GM21381 (cell line): Measurements from ENCODE around the gene LCNL1.

Experiments
- ATAC-seq: cut with Tn5 transposase; IDR thresholded peaks from one replicate; pipeline ENCODE4 v1.9.1; 2021; ENCODE audit warnings: mild to moderate bottlenecking, moderate library complexity; ENCODE audit not compliant: unreplicated experiment

LCNL1 gene

DNA sequence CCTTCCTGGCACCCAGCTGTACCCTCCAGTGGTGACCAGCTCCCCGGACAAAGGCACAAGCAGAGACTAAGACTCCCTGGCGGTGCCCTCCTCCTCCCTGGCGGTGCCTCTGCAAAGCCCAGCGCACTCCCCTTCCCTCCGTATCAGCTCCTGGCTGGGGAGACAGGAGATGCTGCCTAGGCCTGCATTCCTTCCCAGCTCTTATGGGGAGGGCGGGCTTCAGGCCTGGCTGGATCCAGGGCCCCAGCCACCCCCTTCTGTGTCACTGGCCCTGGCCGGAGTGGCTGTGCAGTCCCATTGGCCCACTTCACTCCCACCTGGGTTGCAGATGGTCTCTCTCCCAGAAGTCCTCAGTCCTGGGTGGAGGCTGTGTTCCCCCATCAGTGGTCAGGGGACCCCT, 24.3 kb upstream of the LCNL1 start:
- no peak for ATAC-seq

DNA sequence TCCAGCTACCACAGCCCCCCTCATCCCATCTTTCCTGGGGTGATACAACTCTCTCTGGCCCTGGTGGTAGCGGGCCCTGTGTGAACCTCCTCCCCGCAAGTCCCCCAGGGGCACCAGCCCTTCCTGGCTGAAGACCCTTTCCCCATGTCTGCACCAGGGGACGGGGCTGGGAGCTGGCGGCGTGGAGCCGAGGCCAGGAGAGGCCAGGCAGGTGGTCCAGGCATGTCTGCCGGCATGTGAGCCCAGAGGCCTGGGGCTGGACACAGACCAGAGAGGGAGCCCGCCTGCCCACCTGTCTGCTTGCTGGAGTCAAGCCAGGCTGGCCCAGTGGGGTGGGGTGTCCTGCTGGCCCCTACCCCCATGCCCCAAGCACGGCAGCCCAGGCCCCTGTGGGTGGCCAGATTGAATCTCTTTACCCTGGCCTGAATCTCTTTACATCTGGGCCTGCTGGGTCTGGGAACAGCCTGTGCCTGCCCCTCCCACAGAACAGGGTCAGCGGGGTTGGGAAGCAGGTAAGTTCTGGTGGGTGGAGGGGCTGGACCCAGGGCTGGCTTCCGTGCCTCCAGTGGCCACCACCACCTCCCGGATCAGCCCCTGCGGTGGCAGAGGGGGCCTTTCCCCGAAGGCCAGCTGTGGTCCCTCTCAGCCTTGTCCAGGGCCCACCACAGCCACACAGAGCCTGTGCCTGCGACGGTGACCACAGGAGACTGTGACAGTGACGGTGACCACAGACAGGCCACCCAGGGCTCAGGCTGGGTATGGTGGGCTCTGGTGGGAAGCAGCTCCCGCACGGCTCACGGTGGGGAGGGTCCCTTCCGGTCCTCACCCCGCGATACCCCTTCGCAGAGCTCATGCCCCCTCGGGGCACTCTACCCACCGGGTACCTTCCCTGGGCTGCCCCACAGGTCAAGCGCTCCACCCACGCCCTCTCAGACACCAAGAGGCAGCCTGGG, 23.6 kb upstream of the LCNL1 start:
- no peak for ATAC-seq

DNA sequence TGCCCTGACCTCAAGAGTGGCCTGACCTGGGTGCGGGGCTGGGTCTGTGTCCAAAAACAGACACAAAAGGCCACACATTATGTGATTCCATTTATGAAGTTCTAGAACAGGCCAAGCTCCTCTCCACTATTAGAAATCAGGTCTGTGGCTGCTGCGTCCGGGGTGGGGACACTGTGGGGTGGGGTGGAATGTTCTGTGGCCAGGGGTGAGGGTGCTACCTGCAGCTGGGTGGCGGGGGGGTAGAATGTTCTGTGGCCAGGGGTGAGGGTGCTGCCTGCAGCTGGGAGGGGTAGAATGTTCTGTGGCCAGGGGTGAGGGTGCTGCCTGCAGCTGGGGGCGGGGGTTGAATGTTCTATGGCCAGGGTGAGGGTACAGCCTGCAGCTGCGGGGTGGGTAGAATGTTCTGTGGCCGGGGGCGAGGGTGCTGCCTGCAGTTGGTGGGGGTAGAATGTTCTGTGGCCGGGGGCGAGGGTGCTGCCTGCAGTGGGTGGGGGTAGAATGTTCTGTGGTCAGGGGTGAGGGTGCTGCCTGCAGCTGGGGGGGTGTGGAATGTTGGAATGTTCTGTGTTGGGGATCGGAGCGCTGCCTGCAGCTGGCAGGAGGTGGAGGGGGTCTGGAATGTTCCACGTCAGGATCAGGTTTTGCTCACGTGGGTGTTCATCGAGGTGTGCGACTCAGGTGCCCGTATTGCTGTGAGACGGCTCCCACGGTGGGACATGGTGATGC, 22.4 kb upstream of the LCNL1 start:
- ATAC-seq: no peak

DNA sequence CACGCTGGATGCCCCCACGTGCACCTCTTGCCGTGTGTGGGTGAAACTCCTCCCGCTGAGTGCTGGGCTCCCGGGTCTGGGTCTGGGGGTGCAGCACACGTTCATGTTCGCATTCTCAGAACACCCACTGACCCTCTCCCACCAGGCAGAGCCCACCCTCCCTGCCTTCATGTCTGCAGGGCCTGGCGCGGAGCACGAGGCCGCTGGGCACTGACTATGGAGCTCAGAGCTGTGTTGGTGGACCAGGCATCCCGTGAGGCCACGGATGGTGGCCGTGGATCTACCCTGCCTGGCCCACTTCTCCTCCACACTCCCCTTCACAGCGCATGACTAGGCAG, 21.9 kb upstream of the LCNL1 start:
- ATAC-seq: no peak

DNA sequence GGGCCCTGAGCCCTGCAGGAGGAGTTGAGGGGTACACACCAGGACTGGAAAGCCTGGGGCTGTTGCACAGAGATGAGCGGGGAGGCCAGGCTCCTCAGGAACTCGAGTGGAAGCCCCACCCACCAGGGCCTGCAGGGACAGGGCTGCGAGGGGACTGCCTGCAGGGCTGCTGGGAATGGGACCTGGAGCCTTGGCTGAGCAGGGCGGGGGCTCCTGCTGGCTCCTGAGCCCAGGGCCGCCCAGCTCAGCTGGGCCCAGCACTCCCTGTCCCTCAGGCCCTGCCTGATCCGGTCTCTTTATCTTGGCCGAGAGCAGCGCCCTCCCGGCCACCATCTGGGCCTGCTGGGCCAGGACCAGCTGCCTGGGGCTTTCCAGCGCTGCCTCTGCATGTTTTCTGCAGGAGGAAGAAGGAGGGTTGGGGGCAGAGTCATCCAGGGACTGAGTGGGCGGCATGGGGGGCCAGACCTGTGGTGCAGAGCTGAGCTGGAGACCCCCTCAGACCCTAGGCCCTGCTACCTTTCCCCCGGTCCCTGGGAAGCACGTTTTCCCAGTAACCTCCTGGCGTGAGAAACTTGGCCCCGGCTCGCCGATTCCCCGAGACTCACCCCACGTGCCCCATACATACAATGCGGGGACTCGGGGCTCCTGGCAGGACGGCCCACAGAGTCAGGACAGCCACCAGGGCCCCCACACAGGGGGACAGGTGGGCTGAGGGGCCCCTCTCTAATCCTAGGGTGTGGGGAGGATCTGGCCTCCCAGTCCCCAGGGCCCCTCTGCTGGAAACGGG, 21.3 kb upstream of the LCNL1 start:
- no peak for ATAC-seq

DNA sequence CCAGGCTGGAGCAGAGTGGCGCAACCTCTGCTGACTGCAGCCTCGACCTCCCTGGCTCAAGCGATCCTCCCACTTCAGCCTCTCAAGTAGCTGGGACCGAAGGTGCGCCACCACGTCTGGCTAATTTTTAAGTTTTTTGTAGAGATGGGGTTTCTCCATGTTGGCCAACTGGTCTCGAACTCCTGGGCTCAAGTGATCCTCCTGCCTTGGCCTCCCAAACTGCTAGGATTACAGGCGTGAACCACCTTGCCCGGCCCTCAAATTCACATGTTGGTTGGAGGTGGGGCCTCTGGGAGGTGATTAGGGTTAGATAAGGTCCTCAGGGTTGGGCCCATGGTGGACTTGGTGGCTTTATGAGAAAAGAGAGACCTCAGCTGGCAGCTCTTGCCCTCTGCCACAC, 20.6 kb upstream of the LCNL1 start:
- ATAC-seq: no peak

DNA sequence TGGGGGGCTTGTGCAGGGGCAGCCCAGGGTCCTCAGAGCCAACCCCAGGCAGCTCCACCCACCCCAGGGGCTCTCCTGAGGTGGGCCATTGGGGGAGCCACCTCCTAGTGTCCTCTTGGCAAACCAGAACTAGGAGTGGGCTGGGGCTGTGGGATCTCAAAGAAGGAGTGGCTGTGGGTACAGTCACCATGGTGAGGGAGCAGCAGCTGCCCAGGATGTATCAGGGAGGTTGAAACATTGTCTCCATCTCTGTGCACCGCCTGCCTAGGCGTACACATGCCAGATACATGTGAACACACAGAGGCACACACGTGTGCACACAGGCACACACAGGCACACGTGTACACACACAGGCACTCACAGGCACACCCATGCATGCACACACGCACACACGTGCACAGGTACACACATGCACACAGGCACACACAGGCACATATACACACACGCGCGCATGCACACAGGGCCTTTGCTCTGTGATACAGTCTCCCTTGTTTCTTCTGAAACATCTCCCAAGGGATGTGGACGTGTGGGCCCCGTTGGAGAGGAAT, 20.0 kb upstream of the LCNL1 start:
- no peak for ATAC-seq

DNA sequence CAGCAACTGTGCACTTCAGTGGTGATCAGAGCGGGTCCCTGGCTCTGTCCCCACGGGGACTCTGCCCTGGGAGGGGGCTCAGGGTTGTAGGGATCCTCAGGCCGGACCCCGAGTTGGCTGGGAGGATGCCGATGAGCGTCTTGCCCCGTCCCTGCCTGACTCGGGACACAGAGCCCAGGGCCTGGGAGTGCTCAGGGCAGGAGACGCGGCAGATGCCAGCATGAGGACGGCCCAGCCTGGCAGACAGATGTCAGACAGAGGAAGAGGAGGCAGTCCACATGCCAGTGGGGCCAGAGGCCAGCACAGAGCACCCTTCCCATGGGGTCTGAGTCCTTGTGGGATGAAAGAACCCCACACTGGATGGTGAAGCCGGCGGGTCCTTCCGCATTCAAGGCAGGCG, 19.5 kb upstream of the LCNL1 start:
- no peak for ATAC-seq

DNA sequence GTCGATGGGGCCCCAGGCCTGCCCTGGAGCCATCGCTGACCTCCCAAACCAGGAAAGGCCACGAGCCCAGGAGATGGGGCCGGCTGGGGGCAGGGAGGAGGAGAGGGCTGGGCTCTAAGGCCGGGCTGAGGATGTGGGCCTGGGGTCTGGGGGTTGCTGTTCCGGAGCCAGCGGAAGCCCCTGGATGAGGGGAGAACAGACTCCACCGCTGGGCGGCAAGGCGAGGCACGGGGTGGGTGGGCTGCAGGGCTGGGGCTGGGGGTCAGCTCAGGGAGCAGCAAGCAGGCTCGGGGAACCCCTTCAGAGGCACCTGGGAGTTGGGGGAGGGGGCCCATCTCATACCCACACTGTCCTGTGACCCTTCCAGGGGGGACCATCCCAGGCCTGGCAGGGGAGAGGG, 19.0 kb upstream of the LCNL1 start:
- ATAC-seq: no peak

DNA sequence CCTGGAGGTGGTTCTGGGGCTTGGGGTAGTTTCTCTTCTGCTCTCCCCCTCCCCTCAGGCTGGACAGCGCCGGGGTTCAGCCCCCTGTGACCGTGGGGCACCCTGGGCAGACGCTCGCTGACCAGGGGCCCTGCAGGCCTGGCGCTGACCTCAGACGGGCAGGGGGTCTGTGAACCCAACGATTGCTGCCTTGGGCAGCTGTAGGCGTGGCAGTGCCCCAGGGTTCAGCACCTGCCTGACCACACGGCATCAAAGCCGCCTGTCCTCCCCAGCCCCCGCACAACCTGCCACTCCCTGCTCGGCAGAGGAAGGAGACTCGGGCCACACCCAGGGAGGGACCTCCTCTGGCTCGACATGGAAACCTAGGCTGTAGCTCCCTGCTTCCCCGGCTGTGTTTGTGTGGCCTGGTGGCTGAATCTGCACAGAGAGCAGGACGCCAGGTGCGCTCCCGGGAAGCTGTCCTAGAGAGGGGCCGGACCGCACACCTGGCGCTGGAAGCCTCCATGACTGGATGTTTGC, 18.6 kb upstream of the LCNL1 start:
- ATAC-seq: no peak

DNA sequence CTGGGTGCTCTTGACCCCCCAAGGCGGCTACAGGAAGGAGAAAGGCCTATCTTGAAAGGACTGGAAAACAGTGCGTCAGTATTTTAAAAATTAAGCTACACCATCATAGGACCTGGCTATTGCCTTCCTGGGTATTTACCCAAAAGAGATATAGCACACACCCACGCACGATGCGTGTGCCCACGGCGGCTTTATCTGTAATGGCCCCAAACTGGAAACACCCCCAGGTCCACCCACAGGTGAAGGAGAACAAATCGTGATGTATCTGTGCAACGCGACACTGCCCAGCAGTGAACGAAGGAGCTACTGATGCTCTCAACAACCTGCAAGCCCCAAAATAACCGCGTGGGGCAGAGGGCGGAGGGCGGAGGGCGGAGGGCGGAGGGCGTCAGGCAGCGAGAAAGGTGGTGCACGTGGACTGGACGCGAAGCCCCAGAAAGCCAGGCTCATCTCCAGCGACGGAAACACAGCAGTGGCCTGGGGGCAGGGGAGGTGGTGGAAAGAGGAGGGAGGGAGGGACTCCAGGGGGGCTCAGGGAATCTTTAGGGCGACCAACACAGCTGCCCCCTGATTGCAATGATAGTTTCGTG, 17.9 kb upstream of the LCNL1 start:
- no peak for ATAC-seq

DNA sequence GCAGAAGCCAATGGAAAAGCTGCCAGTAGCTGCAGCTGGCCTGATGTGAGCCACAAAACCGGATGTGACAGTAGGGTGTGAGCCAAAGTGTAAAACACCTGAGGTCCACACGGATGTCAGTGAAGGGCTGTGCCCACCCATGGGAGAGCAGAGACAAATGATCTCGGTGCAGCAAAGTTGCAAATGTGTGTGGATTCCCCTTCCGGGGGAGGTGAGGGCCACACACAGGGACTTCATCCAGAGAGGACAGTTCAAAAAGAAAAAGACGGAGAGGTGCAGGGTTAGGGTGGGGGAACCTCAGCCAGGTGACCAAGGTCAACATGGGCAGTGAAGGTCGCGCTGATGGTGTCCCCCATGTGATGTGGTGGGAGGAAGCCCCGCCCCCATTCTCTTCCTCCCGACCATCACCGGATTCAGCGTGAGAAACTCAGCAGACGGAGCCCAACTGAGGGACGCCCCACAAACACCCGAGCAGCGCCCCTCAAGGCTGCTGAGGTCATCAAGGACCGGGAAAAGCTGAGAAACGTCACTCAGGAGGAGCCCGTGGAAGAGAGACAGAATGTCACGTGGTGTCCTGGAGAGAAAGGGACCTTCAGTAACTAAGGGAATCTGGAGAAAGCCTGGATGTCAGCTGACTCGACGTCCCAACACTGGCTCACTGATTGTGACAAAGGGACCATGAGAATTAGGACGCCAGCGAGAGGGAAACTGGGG, 16.9 kb upstream of the LCNL1 start:
- ATAC-seq: no peak

DNA sequence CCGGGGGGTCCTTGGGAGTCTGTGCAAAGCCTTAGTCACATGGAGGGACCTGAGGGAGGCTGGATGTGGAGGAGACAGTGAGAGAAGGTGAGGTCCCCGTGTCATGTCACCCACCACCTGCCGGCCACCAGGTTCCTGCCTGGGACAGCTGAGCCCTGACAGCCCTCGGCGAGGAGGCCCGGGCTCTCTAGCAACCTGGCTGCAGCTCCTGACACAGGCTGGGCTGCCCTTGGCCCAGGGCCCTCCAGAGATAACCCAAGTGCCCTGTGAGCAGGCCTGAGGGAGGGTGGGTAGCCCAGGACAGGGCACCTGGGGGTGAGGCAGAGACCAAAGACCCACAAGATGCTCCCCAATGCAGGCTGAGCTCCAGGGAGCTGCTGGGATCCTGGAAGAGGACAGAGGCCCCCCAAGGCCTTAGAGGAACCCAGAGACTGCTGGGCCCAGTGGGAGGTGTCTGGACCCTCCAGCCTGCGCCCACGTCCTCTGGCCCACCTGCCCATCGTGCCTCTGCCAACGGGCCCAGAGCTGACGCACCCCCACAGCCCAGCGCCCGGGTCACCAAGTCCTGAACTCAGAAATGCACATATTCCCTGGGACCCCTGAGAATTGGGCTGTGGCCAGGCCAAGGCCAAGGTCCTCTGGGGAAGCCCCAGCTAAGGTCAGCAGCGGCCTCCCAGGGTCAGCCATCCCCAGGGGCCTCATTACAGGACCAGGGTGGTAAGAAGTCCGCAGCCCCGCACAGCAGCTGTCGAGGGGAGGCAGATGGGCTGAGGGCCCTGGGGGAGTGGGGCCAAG, 14.3 kb upstream of the LCNL1 start:
- no peak for ATAC-seq

DNA sequence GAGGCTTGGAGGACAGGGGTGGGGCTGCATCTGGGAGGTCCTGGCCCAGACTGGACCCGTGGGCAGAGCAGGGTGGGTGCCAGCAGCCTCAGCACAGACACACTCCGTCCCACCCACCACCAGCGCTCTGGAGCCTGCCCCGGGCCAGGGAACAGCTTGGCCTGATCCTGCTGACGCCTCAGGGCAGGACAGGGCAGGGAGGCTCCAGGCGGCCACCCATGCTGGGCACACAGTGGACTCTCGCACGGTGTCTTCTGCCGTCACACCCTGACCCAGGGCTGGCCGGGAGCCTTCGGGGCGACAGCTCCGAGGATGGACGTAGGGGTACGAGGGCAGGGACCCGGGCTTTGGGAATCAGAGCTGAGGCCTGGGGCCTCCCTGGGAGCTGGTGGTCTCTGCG, 13.6 kb upstream of the LCNL1 start:
- no peak for ATAC-seq

DNA sequence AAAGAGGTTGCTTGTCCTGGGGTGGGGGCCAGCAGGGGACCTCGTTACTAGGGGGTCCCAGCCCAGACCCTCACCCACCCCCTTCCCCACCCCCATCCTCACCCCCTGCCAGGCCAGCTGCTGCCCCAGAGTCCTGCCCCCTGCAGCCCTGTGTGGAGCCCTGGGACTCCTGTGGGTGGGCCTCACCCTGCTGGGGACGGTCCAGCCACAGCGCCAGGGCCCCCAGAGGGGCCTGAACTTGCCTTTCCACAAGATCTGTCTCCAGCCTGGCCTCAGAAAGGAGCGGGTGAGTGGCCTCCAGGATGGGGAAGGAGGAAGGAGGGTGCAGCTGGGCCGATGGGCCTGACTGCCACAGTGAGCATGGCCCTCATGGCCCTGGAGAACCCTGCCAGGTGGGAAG, 13.0 kb upstream of the LCNL1 start:
- ATAC-seq: no peak

DNA sequence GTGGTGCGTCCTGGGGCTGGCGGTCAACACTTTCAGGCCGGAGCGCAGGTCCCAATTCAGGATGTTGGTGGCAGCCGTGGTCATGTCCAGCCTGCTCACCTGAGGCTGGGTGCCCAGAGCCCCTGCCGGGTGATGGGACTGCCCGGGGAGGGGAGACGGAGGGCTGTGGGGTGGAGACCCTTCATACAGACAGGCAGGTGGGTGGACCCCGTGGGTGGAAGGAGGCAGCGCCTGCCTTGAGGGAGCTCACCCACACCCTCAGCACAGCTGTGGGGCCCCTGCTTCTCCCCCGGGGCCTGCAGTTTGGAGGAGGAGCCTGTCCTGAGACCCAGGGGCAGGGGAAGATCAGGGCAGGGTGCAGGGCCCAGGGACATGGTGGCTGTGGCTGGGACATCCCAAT, 12.4 kb upstream of the LCNL1 start:
- no peak for ATAC-seq

DNA sequence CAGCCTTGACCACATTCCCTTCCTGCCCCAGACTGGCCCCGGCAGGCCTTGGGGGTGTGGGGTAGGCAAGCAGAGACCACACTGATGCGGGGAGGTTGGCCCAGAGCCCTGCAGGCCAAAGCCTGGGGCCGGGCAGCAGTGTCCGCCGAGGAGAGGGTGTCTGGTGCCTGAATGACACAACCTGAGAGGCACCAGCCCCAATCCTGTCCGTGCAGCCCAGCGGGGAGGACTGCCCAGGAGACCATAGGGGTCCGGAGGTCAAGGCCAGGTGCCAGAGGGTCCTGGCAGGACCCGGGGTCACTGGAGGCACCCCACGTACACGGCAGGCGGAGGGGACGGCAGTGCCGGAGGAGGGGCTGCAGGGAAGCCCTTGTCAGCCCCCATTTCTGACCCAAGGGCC, 11.0 kb upstream of the LCNL1 start:
- ATAC-seq: no peak

DNA sequence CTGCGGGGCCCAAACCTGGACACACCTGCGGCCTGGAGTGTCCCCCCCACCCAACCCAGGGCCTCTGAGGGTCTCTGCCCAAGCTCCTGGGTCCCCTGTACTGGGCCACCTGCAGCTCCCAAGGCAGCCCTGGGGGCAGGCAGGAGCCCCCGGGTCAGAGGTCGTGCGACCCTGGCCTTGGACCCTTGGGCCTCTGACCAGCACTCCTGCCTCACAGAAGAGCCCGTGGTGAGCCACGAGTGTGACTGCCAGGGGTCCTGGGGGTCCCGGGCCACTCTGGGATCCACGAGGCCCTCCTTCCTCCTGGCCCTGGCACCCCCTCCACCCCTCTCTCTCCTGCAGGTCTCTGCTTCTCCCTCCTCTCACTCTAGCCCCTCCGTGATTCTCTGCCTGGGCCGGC, 10.5 kb upstream of the LCNL1 start:
- ATAC-seq: no peak

DNA sequence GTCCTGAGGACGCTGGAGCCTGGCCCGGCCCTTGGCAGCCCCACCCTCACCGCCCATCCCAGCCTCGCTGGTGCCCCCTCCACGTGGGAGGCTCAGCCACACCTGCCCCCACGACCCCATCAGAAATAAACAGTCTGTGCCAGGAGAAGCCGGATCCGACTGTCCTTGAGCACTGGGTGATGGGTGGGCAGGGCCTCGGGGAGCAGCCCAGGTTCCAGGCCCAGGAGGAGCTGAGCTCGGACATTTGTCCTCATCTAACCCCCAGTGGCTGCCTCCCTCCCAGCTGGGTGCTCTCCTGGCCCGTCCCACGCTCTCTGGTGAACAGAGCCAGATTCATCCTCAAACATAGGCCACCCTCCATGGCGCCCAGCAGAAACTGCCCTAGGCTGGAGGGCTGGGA, 10.1 kb upstream of the LCNL1 start:
- ATAC-seq: no peak
